GM10248 (cell line): ENCODE data around the gene TMPRSS11E.

ENCODE experiments used
- CTCF ChIA-PET: fragments of 300-600 bp; sonication (Branson Sonifier 250); formaldehyde crosslinking; extraction: SDS; loops from one replicate; lab custom pipeline; 2021; ENCODE audit warnings: antibody characterized with exemption; lab: Yijun Ruan, JAX
- POLR2A ChIA-PET: fragments of 350-650 bp; sonication (Branson Sonifier 250); formaldehyde crosslinking; extraction: SDS; loops from one replicate; lab custom pipeline; 2020; ENCODE audit warnings: antibody characterized with exemption; lab: Yijun Ruan, JAX
- DNase-seq: peaks from one replicate; pipeline ENCODE4 v3.0.0; 2012; ENCODE audit errors: extremely low spot score
- CTCF ChIP-seq: IDR thresholded peaks from 2 replicates; pipeline ENCODE4 v1.5.1; 2012; ENCODE audit warnings: mild to moderate bottlenecking, low read depth; ENCODE audit errors: extremely low read depth, missing control alignments, control extremely low read depth

Gene TMPRSS11E

GRCh38 chr4:68466751-68467150 lies 19.5 kb downstream of the TMPRSS11E start:
- no peak for DNase-seq
- TF ChIP-seq CTCF: no peak
- ChIA-PET POLR2A (no interaction called here), CTCF (interaction anchor here (2.1 kb wide), 1 partner anchor 13 kb away, joined by 10 read pairs; no protein-coding TSS in a partner anchor)

DNA sequence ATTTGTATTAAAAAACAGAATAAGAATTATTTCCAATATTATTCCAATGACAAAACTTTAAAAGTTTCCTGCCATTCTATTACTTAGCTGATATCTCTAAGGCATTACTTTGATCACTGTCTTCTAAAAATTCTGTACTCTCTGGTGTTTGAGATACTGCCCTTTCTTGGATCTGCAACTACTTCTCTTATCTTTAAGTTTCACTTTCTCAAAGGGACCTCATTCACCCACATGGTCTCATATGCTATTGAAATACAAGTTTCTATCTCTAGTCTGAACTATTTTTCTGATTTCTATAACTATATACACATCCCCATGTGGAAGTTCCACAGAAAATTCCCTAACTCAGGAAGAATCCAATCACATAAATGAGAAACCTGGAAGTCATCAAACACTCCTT lies 22.2 kb downstream of the TMPRSS11E start:
- POLR2A ChIA-PET: no interaction called here
- TF ChIP-seq CTCF: no peak
- no peak for DNase-seq
- CTCF ChIA-PET: no interaction called here

- TF ChIP-seq CTCF: no peak
- CTCF ChIA-PET: no interaction called here
- no peak for DNase-seq
- POLR2A ChIA-PET: no interaction called here
These were observed 28.9 kb downstream of the TMPRSS11E start for GRCh38 chr4:68476191-68476590.

DNA sequence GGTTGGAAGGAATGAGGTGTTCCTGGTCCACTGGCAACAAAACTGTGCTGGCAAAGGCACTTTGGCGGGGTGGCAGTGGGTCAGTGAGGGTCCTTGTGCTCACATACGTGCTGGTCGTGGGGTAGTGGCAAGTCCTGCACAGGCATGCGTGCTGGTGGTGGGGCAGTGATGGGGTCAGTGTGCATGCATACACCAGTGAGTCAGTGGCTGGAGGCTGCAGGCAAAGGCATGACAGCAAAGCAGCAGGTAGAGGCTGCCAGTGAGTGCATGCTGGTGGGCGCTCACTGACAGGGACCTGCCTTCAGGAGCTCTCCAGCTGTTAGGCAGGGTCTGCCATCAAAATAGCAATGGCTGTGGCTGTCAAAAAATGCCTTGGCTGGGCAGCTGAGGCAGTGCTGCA lies 42.1 kb downstream of the TMPRSS11E start:
- CTCF ChIA-PET: interaction anchor here (1.1 to 3.1 kb wide), 2 partner anchors 9 to 413 kb away, joined by 3 to 11 read pairs; no protein-coding TSS in a partner anchor
- no peak for TF ChIP-seq CTCF
- DNase-seq: no peak
- POLR2A ChIA-PET: no interaction called here

- ChIA-PET CTCF (no interaction called here), POLR2A (no interaction called here)
- DNase-seq: no peak
- no peak for TF ChIP-seq CTCF
These were observed 43.7 kb downstream of the TMPRSS11E start for GRCh38 chr4:68490826-68491457.

DNA sequence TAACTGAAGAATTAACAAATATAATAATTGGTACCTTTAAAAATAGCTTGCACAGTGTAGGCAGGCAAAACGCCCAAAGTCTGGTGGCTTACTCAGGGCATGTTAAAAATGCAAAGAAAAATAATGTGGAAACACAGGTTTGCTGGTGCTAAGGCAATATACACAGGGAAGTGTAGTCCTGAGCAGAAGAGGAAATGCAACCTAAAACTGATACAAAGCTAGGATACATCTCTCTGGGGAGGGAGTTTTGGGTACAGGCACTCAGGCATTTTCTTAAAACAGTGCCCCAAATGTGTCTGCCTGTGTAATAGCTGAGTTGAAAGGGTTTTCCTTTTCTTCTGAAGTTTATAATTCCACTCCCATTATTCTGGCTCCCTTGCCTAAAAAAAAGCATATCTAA lies 47.4 kb downstream of the TMPRSS11E start:
- no peak for DNase-seq
- ChIA-PET CTCF (interaction anchor here (1.4 kb wide), 1 partner anchor 8 kb away, joined by 3 read pairs; no protein-coding TSS in a partner anchor), POLR2A (no interaction called here)
- TF ChIP-seq CTCF: no peak
